HCT116 (cell line): ENCODE measurements around the gene GTF3C1. TPM values are rescaled to one million over a fixed set of nuclear protein-coding genes. Genes with fewer than 3 reads are reported as not detected.

Experiments used
- ATAC-seq: fragments of 200-7000 bp; cut with Tn5 transposase; 2 replicates; pipeline ENCODE4 v1.9.1; 2020; ENCODE audit warnings: mild to moderate bottlenecking, moderate library complexity
- BruUV-seq: library from RNA; stranded (reverse); fragments of 400-500 nt; replicated peaks from 2 replicates; lab custom pipeline; 2021; lab: Mats Ljungman, UMichigan
- CTCF ChIA-PET: fragments of 300-600 bp; sonication (Branson Sonifier 250); formaldehyde crosslinking; loops from one replicate; lab custom pipeline; 2021; ENCODE audit warnings: antibody characterized with exemption; lab: Charles Lee
- POLR2A ChIA-PET: fragments of 300-600, 350-600 bp; sonication (Branson Sonifier 250); formaldehyde crosslinking; loops from one replicate; lab custom pipeline; 2021; ENCODE audit warnings: antibody characterized with exemption; lab: Charles Lee
- RAD21 ChIA-PET, 2 experiments: fragments of 300-600 bp; sonication (Branson Sonifier 250); formaldehyde crosslinking; loops; one replicate each; lab custom pipeline; 2023; ENCODE audit warnings: low total read pairs in 2 of 2; ENCODE audit not compliant: uncharacterized antibody in 2 of 2, unreplicated experiment in 2 of 2, low non-redundant PET in 1 of 2; lab: Charles Lee
- DNase-seq: peaks from one replicate; pipeline ENCODE4 v3.0.0-alpha.2; 2010; ENCODE audit warnings: low read depth, low spot score
- H2AFZ ChIP-seq: fragments of 200-600 bp; shearing (Covaris generic), sonication (generic); 2 replicates; pipeline ENCODE4 v1.6.1; 2017; ENCODE audit warnings: low read depth, mixed run types, mixed read lengths, antibody characterized with exemption, low read length; ENCODE audit not compliant: poor library complexity, severe bottlenecking
- H3K27ac ChIP-seq: 2 replicates; pipeline ENCODE4 v1.5.1; 2012; ENCODE audit warnings: low read depth, low read length
- H3K27me3 ChIP-seq: fragments of 200-600 bp; sonication (generic); 2 replicates; pipeline ENCODE4 v1.6.1; 2016; ENCODE audit warnings: mixed run types, low read length, mixed read lengths; ENCODE audit not compliant: insufficient read depth
- H3K36me3 ChIP-seq, 2 experiments: fragments of 200-500 bp in 1 of 2; fragments of 200-600 bp in 1 of 2; sonication (Bioruptor generic) in 1 of 2; sonication (generic) in 1 of 2; 2 replicates each; pipeline versions ENCODE4 v1.5.1 to v1.6.1; 2014 to 2016; ENCODE audit warnings: low read length in 2 of 2, inconsistent platforms in 1 of 2, mixed read lengths in 1 of 2, mixed run types in 1 of 2; ENCODE audit not compliant: insufficient read depth in 2 of 2, control insufficient read depth in 1 of 2
- H3K4me1 ChIP-seq, 2 experiments: fragments of 200-600 bp in 1 of 2; sonication (generic) in 1 of 2; 2 replicates each; pipeline versions ENCODE4 v1.5.1 to v1.6.1; 2012 to 2017; ENCODE audit warnings: low read length in 2 of 2, inconsistent platforms in 1 of 2, mild to moderate bottlenecking in 1 of 2, mixed read lengths in 1 of 2, mixed run types in 1 of 2, moderate library complexity in 1 of 2; ENCODE audit not compliant: insufficient read depth in 2 of 2, control insufficient read depth in 1 of 2
- H3K4me2 ChIP-seq: fragments of 200-600 bp; sonication (generic); 2 replicates; pipeline ENCODE4 v1.6.1; 2017; ENCODE audit warnings: mixed run types, low read length, mixed read lengths
- H3K4me3 ChIP-seq, 2 experiments: fragments of 200-600 bp in 1 of 2; sonication (generic) in 1 of 2; replicated peaks in 1 of 2; 2 replicates each; pipeline ENCODE4 v1.5.1; 2011 to 2016; ENCODE audit warnings: low read length in 2 of 2, control low read depth in 1 of 2, low read depth in 1 of 2, mild to moderate bottlenecking in 1 of 2, mixed read lengths in 1 of 2, mixed run types in 1 of 2
- H3K79me2 ChIP-seq: fragments of 200-600 bp; sonication (generic); 2 replicates; pipeline ENCODE4 v1.6.1; 2017; ENCODE audit warnings: mild to moderate bottlenecking, mixed run types, low read length, moderate library complexity, mixed read lengths; ENCODE audit not compliant: insufficient read depth
- H3K9ac ChIP-seq: fragments of 200-600 bp; sonication (generic); 2 replicates; pipeline ENCODE4 v1.6.1; 2016; ENCODE audit warnings: low read length, mixed read lengths
- H3K9me2 ChIP-seq: fragments of 200-600 bp; sonication (generic), shearing (Covaris generic); 2 replicates; pipeline ENCODE4 v1.6.1; 2017; ENCODE audit warnings: mixed run types, mild to moderate bottlenecking, moderate library complexity; ENCODE audit not compliant: insufficient read depth
- H3K9me3 ChIP-seq, 2 experiments: fragments of 200-500 bp in 1 of 2; fragments of 200-600 bp in 1 of 2; sonication (Bioruptor generic) in 1 of 2; sonication (generic) in 1 of 2; 2 replicates each; pipeline ENCODE4 v1.6.1; 2014 to 2017; ENCODE audit warnings: low read length in 2 of 2, mixed read lengths in 2 of 2, inconsistent platforms in 1 of 2, low read depth in 1 of 2, mild to moderate bottlenecking in 1 of 2, mixed run types in 1 of 2, moderate library complexity in 1 of 2; ENCODE audit not compliant: control insufficient read depth in 1 of 2, insufficient read depth in 1 of 2
- H4K20me1 ChIP-seq: fragments of 200-600 bp; sonication (generic), shearing (Covaris generic); 2 replicates; pipeline ENCODE4 v1.6.1; 2017; ENCODE audit warnings: mixed run types, mild to moderate bottlenecking, moderate library complexity; ENCODE audit not compliant: insufficient read depth
- CBX3 ChIP-seq: IDR thresholded peaks from 2 replicates; pipeline ENCODE4 v1.6.1; 2012; ENCODE audit warnings: low read depth
- CEBPB ChIP-seq: IDR thresholded peaks from 2 replicates; pipeline ENCODE4 v1.6.1; 2012; ENCODE audit warnings: low read depth
- EGR1 ChIP-seq: IDR thresholded peaks from 2 replicates; pipeline ENCODE4 v1.6.1; 2012; ENCODE audit warnings: low read depth
- ELF1 ChIP-seq: IDR thresholded peaks from 2 replicates; pipeline ENCODE4 v1.6.1; 2012; ENCODE audit warnings: low read depth, borderline replicate concordance
- FOSL1 ChIP-seq: IDR thresholded peaks from 2 replicates; pipeline ENCODE4 v1.6.1; 2012; ENCODE audit warnings: low read depth
- POLR2A ChIP-seq: IDR thresholded peaks from 2 replicates; pipeline ENCODE4 v1.7.0; 2011; ENCODE audit warnings: borderline replicate concordance; ENCODE audit not compliant: insufficient read depth, insufficient read length; ENCODE audit errors: extremely low read depth
- POLR2AphosphoS5 ChIP-seq: IDR thresholded peaks from 2 replicates; pipeline ENCODE4 v1.6.1; 2011; ENCODE audit warnings: mild to moderate bottlenecking, low read depth, low read length, moderate library complexity
- RAD21 ChIP-seq: IDR thresholded peaks from 2 replicates; pipeline ENCODE4 v1.6.1; 2012; ENCODE audit warnings: low read depth, mild to moderate bottlenecking
- SIN3A ChIP-seq: IDR thresholded peaks from 2 replicates; pipeline ENCODE4 v1.6.1; 2012; ENCODE audit warnings: low read depth
- SRF ChIP-seq: IDR thresholded peaks from 2 replicates; pipeline ENCODE4 v1.6.1; 2012; ENCODE audit warnings: low read depth
- TCF7L2 ChIP-seq: IDR thresholded peaks from 2 replicates; pipeline ENCODE4 v1.7.0; 2011; ENCODE audit warnings: borderline replicate concordance, inconsistent platforms; ENCODE audit not compliant: insufficient read depth, insufficient read length; ENCODE audit errors: extremely low read depth
- YY1 ChIP-seq: IDR thresholded peaks from 2 replicates; pipeline ENCODE4 v1.6.1; 2011; ENCODE audit warnings: low read length, low read depth, moderate library complexity, mild to moderate bottlenecking; ENCODE audit not compliant: insufficient replicate concordance; ENCODE audit errors: extremely low read depth
- ZNF274 ChIP-seq: fragments of 200-500 bp; sonication (Bioruptor generic); IDR thresholded peaks from 2 replicates; pipeline ENCODE4 v1.6.1; 2014; ENCODE audit warnings: mild to moderate bottlenecking, low read depth, low read length, inconsistent platforms
- intact Hi-C: fragments of 100-400 bp; cut with micrococcal nuclease; formaldehyde crosslinking; loops from 2 replicates; pipeline ENCODE4 v1.10.0; 2022
- total RNA-seq: library from RNA; stranded (reverse); gene quantifications from one replicate; pipeline ENCODE4 v1.2.1, GENCODE V29; 2021; ENCODE audit not compliant: unreplicated experiment
- TF ChIP-seq, protein P1 (sequence below): IDR thresholded peaks from 2 replicates; pipeline ENCODE4 v1.6.1; 2012
- TF ChIP-seq, protein P2 (sequence below): IDR thresholded peaks from 2 replicates; pipeline ENCODE4 v1.6.1; 2012

GTF3C1 gene
- total RNA-seq, 1 experiment from 2014 or later: 97.5 TPM

DNA sequence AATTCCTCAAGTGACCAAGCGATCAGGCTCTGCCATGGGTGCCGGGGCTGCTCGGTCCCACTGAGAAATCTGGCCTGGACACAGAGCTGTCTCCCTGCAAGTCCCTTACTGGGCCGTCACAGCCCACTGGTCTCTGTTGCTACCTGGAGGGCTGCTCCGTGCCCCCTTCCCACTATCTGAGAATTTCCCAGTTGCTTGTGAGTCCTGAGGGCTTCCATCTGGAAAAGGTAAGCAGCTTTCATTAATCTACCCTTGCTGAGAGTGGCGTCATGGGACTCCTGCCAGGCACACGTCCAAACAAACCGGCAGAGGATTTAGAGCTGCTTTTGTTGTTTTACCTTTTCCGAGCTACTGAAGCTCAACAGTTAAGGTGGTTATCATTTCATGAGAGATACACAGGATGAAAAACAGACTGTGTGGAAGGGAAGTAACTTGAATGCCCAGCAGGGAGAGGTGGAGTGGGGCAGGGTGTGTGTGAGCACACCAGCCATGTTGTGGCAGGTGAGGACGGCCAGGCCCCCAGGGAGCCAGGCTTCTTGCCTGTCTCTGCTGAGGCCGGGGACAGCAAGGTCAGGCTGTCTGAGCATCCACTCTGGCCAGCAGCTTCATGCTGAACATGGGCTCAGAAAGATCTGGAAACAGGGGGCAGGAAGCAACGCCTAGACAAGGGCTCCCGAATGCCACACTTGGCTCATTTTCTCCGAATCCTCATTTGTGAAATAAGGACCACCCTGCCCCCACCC, 50.6 kb downstream of the GTF3C1 start:
- Histone ChIP-seq H3K9ac (no peak overlapping the region), H3K9me2 (no peaks in the 10 kb centered on the region), H4K20me1 (no peaks in the 10 kb centered on the region), H3K79me2 (no peaks in the 10 kb centered on the region), H2AFZ (no peak overlapping the region), H3K4me1 (no peaks in the 10 kb centered on the region), H3K4me3 (no peak overlapping the region), H3K9me3 (no peaks in the 10 kb centered on the region), H3K27ac (no peak overlapping the region), H3K27me3 (no peaks in the 10 kb centered on the region), H3K36me3 (peaks cover 42 to 58% of the 10 kb centered on the region in 2 experiments; a peak in 3 of 4 replicates), H3K4me2 (no peak overlapping the region)
- ATAC-seq (no peak), DNase-seq (no peak)
- ChIA-PET RAD21 (no interaction called here), CTCF (no interaction called here), POLR2A (no interaction called here)
- intact Hi-C loops: no loop called here
- BruUV-seq: no TSS peak
- TF ChIP-seq POLR2A (no peak), ZNF274 (no peak), CBX3 (no peak), CEBPB (no peak), RAD21 (no peak), YY1 (no peak), SRF (no peak), ELF1 (no peak), TCF7L2 (no peak), POLR2AphosphoS5 (no peak), EGR1 (no peak), FOSL1 (no peak), SIN3A (no peak)
- TF ChIP-seq, protein P1, sequence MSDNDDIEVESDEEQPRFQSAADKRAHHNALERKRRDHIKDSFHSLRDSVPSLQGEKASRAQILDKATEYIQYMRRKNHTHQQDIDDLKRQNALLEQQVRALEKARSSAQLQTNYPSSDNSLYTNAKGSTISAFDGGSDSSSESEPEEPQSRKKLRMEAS: no peak
- TF ChIP-seq, protein P2, sequence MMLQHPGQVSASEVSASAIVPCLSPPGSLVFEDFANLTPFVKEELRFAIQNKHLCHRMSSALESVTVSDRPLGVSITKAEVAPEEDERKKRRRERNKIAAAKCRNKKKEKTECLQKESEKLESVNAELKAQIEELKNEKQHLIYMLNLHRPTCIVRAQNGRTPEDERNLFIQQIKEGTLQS: no peak
